Stimulated activated CD4-positive, alpha-beta T cell treated with anti-CD3 and anti-CD28 coated beads, Interleukin-4, amount 100 ng/mL, for 48 hours (primary cell): Measurements from ENCODE around the gene OTOF.

ENCODE experiments used
- DNase-seq, 2 donors: peaks; one replicate each; pipeline ENCODE4 v3.0.0-alpha.2; 2020; ENCODE audit warnings: low read depth in 2 of 2

The OTOF gene

GRCh38 chr2:26477911-26478253 is at the start of gene OTOF:
OTOF (minus strand) TSS chr2:26478124.
- DNase-seq, result no peak

DNA sequence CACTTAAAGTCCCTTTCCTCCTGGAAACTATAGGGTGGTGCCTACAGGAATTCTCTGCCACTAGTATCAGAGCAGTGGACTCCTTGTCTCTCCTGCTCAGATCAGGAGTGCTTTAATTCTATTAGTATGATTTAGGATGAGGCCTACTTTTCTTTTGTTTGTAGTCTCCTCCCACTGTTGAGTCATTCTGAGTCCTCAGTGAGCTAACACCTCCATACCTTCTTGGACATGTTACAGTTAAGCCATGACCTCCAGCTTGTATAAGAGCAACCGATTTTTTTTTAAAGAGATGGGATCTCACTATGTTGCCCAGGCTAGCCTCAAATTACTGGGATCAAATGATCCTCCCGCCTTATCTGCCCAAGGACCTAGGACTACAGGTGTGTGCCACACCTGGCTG is 48.7 kb upstream of the OTOF start:
- no peak for DNase-seq

DNA sequence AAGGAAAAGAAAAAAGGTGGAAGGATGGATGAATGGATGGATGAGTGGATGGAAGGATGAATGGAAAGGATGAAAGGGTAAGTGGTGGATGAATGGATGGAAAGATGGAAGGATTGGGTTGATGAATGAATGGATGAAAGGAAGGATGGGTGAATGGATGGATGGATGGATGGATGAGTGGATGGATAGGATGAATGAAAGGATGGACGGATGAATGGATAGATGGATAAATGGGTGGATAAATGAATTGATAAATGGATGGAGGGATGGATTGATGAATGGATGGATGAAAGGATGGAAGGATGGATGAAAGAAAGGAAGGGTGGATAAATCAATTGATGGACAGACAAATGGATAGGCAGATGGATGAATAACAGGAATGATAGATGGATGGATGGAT is 48.2 kb upstream of the OTOF start:
- DNase-seq, result no peak

DNA sequence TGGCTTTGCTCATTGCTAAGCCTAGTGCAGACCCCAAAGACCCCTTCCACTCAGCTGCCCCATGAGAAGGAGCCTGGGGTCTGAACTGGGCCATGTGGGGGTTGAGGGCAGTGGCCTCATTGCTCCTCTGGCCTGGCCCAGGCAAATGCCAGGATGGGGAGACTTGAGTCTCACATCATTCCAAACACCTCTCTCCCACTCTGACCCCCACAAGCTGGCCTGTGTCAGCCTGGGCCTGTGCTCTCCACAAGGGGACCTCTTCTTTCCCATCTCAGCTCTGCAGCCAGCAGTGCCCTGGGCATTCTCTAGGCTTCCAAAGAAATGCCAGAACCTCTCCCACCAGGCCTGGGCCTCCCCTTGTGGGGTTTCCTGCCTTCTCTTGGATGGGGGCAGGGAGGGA is 45.8 kb upstream of the OTOF start:
- DNase-seq, result no peak

DNA sequence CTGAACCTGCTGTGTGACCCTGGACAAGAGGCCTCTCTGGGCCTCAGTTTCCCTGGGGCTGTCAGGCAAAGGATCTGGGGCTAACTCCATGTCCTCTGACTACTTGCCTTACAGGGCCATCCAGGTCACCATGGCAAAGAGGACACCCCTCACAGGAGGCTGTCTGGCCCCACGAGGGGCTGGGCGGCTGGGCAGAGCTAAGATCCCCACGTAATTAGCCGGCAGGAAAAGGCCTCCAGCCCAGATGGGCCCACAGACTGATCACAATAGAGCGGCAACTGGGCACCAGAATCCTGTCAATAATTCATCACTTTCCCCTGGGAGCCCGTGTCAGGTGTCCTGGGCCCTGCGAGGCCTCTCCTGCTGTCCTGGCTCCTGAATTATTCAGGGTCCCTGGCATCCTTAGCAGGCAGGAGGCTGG is 44.8 kb upstream of the OTOF start:
- no peak for DNase-seq

DNA sequence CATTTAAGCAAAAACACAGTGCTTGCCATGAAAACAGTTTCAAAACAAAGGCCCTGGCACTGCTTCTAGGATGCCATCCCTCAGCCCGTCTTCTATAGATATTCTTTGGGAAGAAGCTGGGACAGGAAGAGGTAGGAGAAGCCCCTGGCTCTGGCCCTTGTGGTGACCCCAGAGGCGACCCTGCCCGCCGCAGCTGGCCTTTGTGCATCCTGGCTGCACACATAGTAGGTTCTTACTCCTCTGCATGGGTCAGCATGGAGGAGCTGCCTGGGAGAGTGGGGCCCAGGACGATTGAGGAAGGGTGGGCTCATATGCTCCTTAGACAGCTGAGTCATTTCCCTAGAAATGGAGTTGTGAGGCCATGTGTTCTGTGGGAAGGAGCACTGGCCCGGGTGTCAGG is 44.4 kb upstream of the OTOF start:
- DNase-seq, result no peak

DNA sequence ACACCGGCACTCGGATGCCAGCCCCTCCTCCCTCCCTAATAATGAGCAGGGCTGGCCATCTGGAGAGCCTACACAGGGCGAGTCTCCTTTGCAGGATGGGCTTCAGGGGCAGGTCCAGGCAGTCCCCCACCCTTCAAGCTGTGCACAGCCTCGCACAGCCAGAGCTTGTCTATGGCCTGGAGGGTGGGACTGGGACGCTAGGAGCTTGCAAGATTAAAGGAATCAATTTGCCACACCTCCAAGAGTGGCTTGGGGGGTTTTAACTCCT is 43.9 kb upstream of the OTOF start:
- DNase-seq, result no peak

GRCh38 chr2:26521054-26521912 is 43.4 kb upstream of the OTOF start:
- DNase-seq, result no peak

GRCh38 chr2:26520148-26520449 is 42.2 kb upstream of the OTOF start:
- DNase-seq, result no peak

DNA sequence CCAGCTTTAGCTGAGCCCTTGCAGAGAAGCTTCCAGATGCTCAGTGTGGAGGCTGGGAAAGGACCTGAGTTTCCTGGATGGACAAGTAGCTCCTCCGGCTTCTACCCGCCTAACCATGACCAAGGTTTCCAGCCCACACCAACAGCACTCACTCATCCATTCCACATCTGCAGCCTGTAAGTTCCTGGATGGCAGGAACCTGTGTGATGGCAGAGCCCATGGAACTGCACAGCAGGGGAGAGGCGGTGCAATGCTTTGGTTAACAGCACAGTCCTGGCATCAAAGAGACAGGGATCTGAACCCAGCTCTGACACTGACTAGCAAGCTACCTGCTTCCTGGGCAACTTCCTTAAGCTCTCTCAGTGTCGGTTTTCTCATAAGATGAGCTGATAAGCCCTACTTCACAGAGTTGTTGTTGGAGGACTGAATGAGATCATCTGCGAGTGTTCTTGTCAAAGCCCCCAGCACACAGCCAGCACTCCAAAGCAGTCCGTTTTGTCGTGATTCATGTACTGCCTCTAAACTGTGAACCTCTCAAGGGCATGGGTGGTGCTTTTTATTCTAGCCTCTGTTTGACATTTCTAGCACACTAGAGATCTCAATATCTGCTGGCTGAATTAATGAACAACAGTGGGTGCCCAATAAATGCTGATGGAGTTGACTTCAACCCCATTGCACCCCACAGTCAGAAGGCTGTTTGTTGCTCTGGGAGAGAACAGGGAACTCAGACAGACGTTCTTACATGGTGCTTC is 41.6 kb upstream of the OTOF start:
- DNase-seq, result no peak

GRCh38 chr2:26516781-26517180 is 38.9 kb upstream of the OTOF start:
- DNase-seq, result no peak

DNA sequence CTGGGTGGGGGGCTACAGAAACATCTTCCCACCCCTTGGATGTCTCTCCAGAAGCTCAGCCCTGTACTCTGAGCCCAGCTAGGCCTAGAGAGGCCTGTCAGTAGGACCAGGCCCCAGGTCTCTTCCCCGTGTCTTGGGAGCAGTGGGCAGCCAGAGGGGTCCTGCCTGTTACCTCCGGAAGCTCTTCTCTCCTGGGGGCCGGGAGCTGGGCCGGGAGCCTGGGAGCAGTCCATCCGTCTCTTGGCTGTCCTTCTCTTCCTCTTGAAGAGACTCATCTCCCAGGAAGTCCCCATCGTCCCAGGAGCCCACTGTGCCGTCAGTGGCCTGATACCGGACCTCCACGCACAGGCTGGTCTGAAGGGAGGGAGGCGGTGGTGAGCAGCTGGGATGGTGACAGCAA is 38.3 kb upstream of the OTOF start:
- no peak for DNase-seq

DNA sequence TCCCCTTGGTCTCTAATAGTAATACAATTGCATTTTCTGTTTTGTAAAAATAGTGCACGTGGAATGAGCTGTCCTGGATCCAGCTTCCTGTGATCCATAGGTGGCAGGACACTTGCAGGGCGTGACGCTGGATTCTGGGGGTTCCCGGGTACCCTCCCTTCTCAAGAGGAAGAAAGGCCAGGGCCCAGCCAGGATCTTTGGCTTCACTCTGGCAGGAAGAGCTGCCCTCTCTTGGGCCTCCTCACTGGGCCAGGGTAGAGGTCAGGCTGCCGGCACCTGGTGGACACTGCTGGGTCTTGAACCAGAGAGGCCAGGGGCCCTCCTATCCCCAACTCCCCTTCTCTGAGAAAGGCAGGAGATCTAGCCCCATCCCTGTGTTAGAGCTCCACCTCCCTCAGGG is 37.8 kb upstream of the OTOF start:
- no peak for DNase-seq

DNA sequence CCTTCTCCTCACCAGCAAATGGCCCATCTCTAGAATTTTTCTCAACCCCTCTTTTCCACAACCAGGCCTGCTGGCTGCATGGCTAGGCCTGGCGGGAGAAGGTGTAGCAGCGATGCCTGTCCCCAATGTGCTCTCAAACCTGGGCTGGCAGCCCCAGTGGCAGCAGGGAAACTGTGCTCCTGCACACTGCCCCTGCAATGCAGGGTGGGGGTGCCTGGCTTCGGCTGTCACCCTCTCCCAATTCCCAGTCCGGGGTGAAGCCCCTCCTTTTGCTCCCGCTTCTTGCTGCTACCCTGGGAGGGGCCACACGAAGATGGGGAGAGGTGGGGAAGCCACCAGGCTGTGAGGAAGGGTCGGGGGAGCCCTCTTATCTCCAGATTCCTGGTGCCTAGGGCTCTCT is 36.1 kb upstream of the OTOF start:
- no peak for DNase-seq

- DNase-seq, result no peak
Measured at GRCh38 chr2:26513261-26513660, 35.3 kb upstream of the OTOF start.

GRCh38 chr2:26511466-26511865 is 33.5 kb upstream of the OTOF start:
- DNase-seq, result no peak

- DNase-seq, result no peak
Measured at GRCh38 chr2:26510344-26510973, 32.5 kb upstream of the OTOF start.

GRCh38 chr2:26509141-26509540 is 31.2 kb upstream of the OTOF start:
- DNase-seq, result no peak

GRCh38 chr2:26507932-26508331 is 30.0 kb upstream of the OTOF start:
- DNase-seq, result no peak

- DNase-seq, result no peak
Measured at GRCh38 chr2:26507088-26507487, 29.2 kb upstream of the OTOF start.

GRCh38 chr2:26506279-26506678 is 28.4 kb upstream of the OTOF start:
- DNase-seq, result no peak

- no peak for DNase-seq
Measured at GRCh38 chr2:26504002-26504401, 26.1 kb upstream of the OTOF start.

DNA sequence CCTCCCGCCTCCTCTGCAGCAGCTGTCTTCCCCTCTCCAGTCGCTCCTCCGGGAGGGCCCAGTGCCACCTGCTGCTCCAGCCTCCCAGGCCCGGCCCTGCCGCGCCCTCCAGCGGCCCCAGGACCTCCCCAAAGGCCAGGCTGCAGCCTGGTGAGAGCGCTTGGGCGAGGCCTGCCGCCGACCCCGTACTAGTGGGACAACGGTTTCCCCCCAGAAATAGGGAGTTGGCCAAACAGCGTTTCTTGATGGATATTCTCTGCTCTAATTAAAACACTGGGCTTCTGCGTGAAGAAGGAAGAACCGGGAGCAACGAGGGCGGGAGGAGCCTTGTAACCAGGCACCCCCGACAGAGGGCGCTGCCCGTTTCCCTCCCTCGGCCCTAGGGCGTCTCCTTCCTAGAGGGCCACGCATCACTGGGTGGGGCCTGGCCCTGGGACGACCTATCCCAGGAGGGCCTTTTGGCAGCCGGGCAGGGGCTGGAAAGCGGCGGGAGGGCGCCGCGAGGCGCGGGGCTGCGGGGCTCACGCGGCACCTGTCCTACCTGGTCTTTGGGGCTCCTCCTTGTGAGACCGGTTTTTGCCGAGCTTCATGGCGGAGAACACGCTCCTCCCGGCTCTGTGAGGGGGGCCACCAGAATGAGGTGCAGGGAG is 25.4 kb upstream of the OTOF start:
- DNase-seq, result peak; percentile 86 to 89
